GM19351 (cell line): ENCODE results near the gene GRM8.

Experiments used
- ATAC-seq: cut with Tn5 transposase; IDR thresholded peaks from one replicate; pipeline ENCODE4 v1.9.1; 2021; ENCODE audit warnings: mild to moderate bottlenecking, moderate library complexity; ENCODE audit not compliant: unreplicated experiment

The GRM8 gene

GRCh38 chr7:127152423-127152822 is 100.3 kb downstream of the GRM8 start:
- no peak for ATAC-seq

- no peak for ATAC-seq
These were observed 101.4 kb downstream of the GRM8 start for GRCh38 chr7:127151379-127151778.

GRCh38 chr7:127150543-127150942 is 102.2 kb downstream of the GRM8 start:
- ATAC-seq = no peak

- ATAC-seq = peak; percentile 80
These were observed 105.8 kb downstream of the GRM8 start for GRCh38 chr7:127146746-127147536.

GRCh38 chr7:127137146-127137545 is 115.6 kb downstream of the GRM8 start:
- no peak for ATAC-seq

- ATAC-seq = no peak
These were observed 116.8 kb downstream of the GRM8 start for GRCh38 chr7:127135871-127136485.

GRCh38 chr7:127123220-127123619 is 129.5 kb downstream of the GRM8 start:
- no peak for ATAC-seq

GRCh38 chr7:127119517-127119916 is 133.2 kb downstream of the GRM8 start:
- ATAC-seq = no peak

GRCh38 chr7:127114742-127115265 is 137.9 kb downstream of the GRM8 start:
- peak; percentile 59 for ATAC-seq

- ATAC-seq = peak; percentile 91
These were observed 145.1 kb downstream of the GRM8 start for GRCh38 chr7:127107601-127108007.

GRCh38 chr7:127093340-127093739 is 159.4 kb downstream of the GRM8 start:
- no peak for ATAC-seq

- ATAC-seq = no peak
These were observed 161.1 kb downstream of the GRM8 start for GRCh38 chr7:127091620-127092019.

- no peak for ATAC-seq
These were observed 163.6 kb downstream of the GRM8 start for GRCh38 chr7:127089146-127089545.

- no peak for ATAC-seq
These were observed 171.2 kb downstream of the GRM8 start for GRCh38 chr7:127081539-127081938.

GRCh38 chr7:127080576-127080975 is 172.2 kb downstream of the GRM8 start:
- ATAC-seq = no peak

GRCh38 chr7:127066974-127067373 is 185.8 kb downstream of the GRM8 start:
- ATAC-seq = no peak

GRCh38 chr7:127059475-127059874 is 193.3 kb downstream of the GRM8 start:
- no peak for ATAC-seq

GRCh38 chr7:127057918-127058317 is 194.8 kb downstream of the GRM8 start:
- no peak for ATAC-seq

- ATAC-seq = no peak
These were observed 196.5 kb downstream of the GRM8 start for GRCh38 chr7:127056202-127056601.

GRCh38 chr7:127047521-127047920 is 205.2 kb downstream of the GRM8 start:
- ATAC-seq = no peak

GRCh38 chr7:127041689-127042452 is 210.9 kb downstream of the GRM8 start:
- ATAC-seq = no peak
